Stimulated activated CD8-positive, alpha-beta memory T cell treated with anti-CD3 and anti-CD28 coated beads, Interleukin-15, amount 100 ng/mL, for 24 hours (primary cell): ENCODE data around the gene EGR1.
"Not testable (repeated sequence)": the region's sequence is repeated elsewhere in the genome, so short reads cannot be mapped to it uniquely, and the experiment has no call there.

Experiments
- DNase-seq: peaks from one replicate; pipeline ENCODE4 v3.0.0-alpha.2; 2020; ENCODE audit warnings: low read depth

EGR1 gene

GRCh38 chr5:138469540-138470321 is 4.5 kb downstream of the EGR1 start:
- DNase-seq: no peak

- DNase-seq: no peak
Measured at GRCh38 chr5:138470322-138471051, 5.2 kb downstream of the EGR1 start.

GRCh38 chr5:138471052-138471361 is 5.7 kb downstream of the EGR1 start:
- DNase-seq: no peak

GRCh38 chr5:138472353-138472752 is 7.1 kb downstream of the EGR1 start:
- DNase-seq: no peak

- not testable (repeated sequence) for DNase-seq
Measured at GRCh38 chr5:138473151-138473550, 7.9 kb downstream of the EGR1 start.

GRCh38 chr5:138476918-138477317 is 11.6 kb downstream of the EGR1 start:
- no peak for DNase-seq

GRCh38 chr5:138482638-138483037 is 17.4 kb downstream of the EGR1 start:
- DNase-seq: no peak

GRCh38 chr5:138488481-138488945 is 23.2 kb downstream of the EGR1 start:
- DNase-seq: no peak

GRCh38 chr5:138489683-138490061 is 24.4 kb downstream of the EGR1 start:
- DNase-seq: no peak

- DNase-seq: no peak
Measured at GRCh38 chr5:138490648-138491283, 25.5 kb downstream of the EGR1 start.

- no peak for DNase-seq
Measured at GRCh38 chr5:138491284-138491648, 26.0 kb downstream of the EGR1 start.

GRCh38 chr5:138491669-138492559 is 26.6 kb downstream of the EGR1 start:
- DNase-seq: peak; percentile 61

GRCh38 chr5:138492560-138493045 is 27.3 kb downstream of the EGR1 start:
- DNase-seq: no peak

- no peak for DNase-seq
Measured at GRCh38 chr5:138495351-138495750, 30.1 kb downstream of the EGR1 start.

- no peak for DNase-seq
Measured at GRCh38 chr5:138498376-138498775, 33.1 kb downstream of the EGR1 start.

GRCh38 chr5:138502121-138502520 is 36.8 kb downstream of the EGR1 start:
- no peak for DNase-seq

GRCh38 chr5:138502521-138502920 is 37.2 kb downstream of the EGR1 start:
- DNase-seq: no peak

- DNase-seq: no peak
Measured at GRCh38 chr5:138503487-138504270, 38.4 kb downstream of the EGR1 start.

GRCh38 chr5:138504799-138505198 is 39.5 kb downstream of the EGR1 start:
- no peak for DNase-seq

GRCh38 chr5:138506370-138507306 is 41.4 kb downstream of the EGR1 start:
- DNase-seq: no peak
